CD14-positive monocyte (primary cell): Measurements from ENCODE around the gene ZKSCAN7. TPM values are rescaled to one million over a fixed set of nuclear protein-coding genes. Genes with fewer than 3 reads are reported as not detected.
A peak's percentile ranks its signal among the peaks of the same experiment; 100 is the strongest.

Experiments
- DNase-seq, 3 donors: peaks; one replicate each; pipeline ENCODE4 v3.0.0-alpha.2; 2011 to 2022
- H2AFZ ChIP-seq: 2 replicates; pipeline ENCODE4 v1.6.0; 2012; ENCODE audit warnings: mild to moderate bottlenecking, low read depth, low read length, inconsistent platforms; ENCODE audit not compliant: insufficient read depth, poor library complexity, severe bottlenecking
- H3K27ac ChIP-seq, 2 donors: 1 replicate in 1 of 2; 2 replicates in 1 of 2; pipeline ENCODE4 v1.5.1; 2012 to 2013; ENCODE audit warnings: low read length in 2 of 2, control low read depth in 1 of 2, inconsistent platforms in 1 of 2, low read depth in 1 of 2, mild to moderate bottlenecking in 1 of 2
- H3K27me3 ChIP-seq, 2 donors: one replicate each; pipeline versions ENCODE4 v1.6.0 to v1.6.1; 2011 to 2013; ENCODE audit warnings: low read length in 2 of 2; ENCODE audit not compliant: control insufficient read depth in 2 of 2, insufficient read depth in 2 of 2
- H3K36me3 ChIP-seq, 2 donors: replicated peaks in 1 of 2; 1 replicate in 1 of 2; 2 replicates in 1 of 2; pipeline versions ENCODE4 v1.5.1 to v1.6.1; 2012 to 2013; ENCODE audit warnings: low read length in 2 of 2, control low read depth in 1 of 2, inconsistent platforms in 1 of 2, mild to moderate bottlenecking in 1 of 2; ENCODE audit not compliant: insufficient read depth in 2 of 2, control insufficient read depth in 1 of 2
- H3K4me1 ChIP-seq, 2 donors: 1 replicate in 1 of 2; 2 replicates in 1 of 2; pipeline versions ENCODE4 v1.5.1 to v1.6.1; 2012 to 2013; ENCODE audit warnings: low read length in 2 of 2, control low read depth in 1 of 2, inconsistent platforms in 1 of 2, mild to moderate bottlenecking in 1 of 2, moderate library complexity in 1 of 2; ENCODE audit not compliant: insufficient read depth in 2 of 2, control insufficient read depth in 1 of 2
- H3K4me2 ChIP-seq: replicated peaks from 2 replicates; pipeline ENCODE3; 2012; ENCODE audit warnings: low read length, moderate library complexity, mild to moderate bottlenecking; ENCODE audit not compliant: poor library complexity, severe bottlenecking; ENCODE audit errors: extremely low read depth
- H3K4me3 ChIP-seq, 3 experiments: fragments of 200-600 bp in 1 of 3; sonication (generic) in 1 of 3; replicated peaks in 1 of 3; 1 replicate in 2 of 3; 2 replicates in 1 of 3; pipeline ENCODE4 v1.5.1; 2011 to 2013; ENCODE audit warnings: low read length in 3 of 3, mild to moderate bottlenecking in 3 of 3, control low read depth in 2 of 3, low read depth in 2 of 3, inconsistent platforms in 1 of 3, moderate library complexity in 1 of 3
- H3K79me2 ChIP-seq: 2 replicates; pipeline ENCODE4 v1.6.0; 2012; ENCODE audit warnings: mild to moderate bottlenecking, control low read depth, inconsistent platforms, low read length, moderate library complexity; ENCODE audit not compliant: insufficient read depth
- H3K9ac ChIP-seq: 2 replicates; pipeline ENCODE4 v1.6.0; 2017; ENCODE audit warnings: low read length, mild to moderate bottlenecking; ENCODE audit not compliant: insufficient read depth, poor library complexity, severe bottlenecking
- H3K9me3 ChIP-seq, 2 donors: replicated peaks in 1 of 2; 1 replicate in 1 of 2; 2 replicates in 1 of 2; pipeline versions ENCODE4 v1.5.1 to v1.6.1; 2012 to 2013; ENCODE audit warnings: low read length in 2 of 2, control low read depth in 1 of 2; ENCODE audit not compliant: control insufficient read depth in 1 of 2, insufficient read depth in 1 of 2
- H4K20me1 ChIP-seq: 2 replicates; pipeline ENCODE4 v1.6.0; 2012; ENCODE audit warnings: mild to moderate bottlenecking, low read length, control low read depth, moderate library complexity; ENCODE audit not compliant: insufficient read depth
- H3K27ac Mint-ChIP-seq, 7 donors: one replicate each; pipeline ENCODE4 v1.8.0; 2020; ENCODE audit warnings: mild to moderate bottlenecking in 7 of 7, mixed read lengths in 7 of 7, moderate library complexity in 6 of 7, inconsistent platforms in 2 of 7
- H3K27me3 Mint-ChIP-seq, 3 donors: one replicate each; pipeline ENCODE4 v1.8.0; 2021 to 2022; ENCODE audit warnings: low read depth in 3 of 3, mild to moderate bottlenecking in 3 of 3, mixed read lengths in 3 of 3, moderate library complexity in 3 of 3, inconsistent platforms in 1 of 3
- H3K36me3 Mint-ChIP-seq, 2 donors: one replicate each; pipeline ENCODE4 v1.8.0; 2020; ENCODE audit warnings: mixed read lengths in 2 of 2, inconsistent platforms in 1 of 2, mild to moderate bottlenecking in 1 of 2
- H3K4me1 Mint-ChIP-seq: one replicate; pipeline ENCODE4 v1.8.0; 2020; ENCODE audit warnings: mild to moderate bottlenecking, mixed read lengths
- H3K4me3 Mint-ChIP-seq, 2 donors: one replicate each; pipeline ENCODE4 v1.8.0; 2020; ENCODE audit warnings: mild to moderate bottlenecking in 2 of 2, mixed read lengths in 2 of 2, moderate library complexity in 1 of 2
- H3K9me3 Mint-ChIP-seq, 7 donors: one replicate each; pipeline ENCODE4 v1.8.0; 2020 to 2022; ENCODE audit warnings: mixed read lengths in 7 of 7, mild to moderate bottlenecking in 6 of 7, moderate library complexity in 6 of 7, inconsistent platforms in 2 of 7
- WGBS: methylation state at CpG from one replicate; pipeline ENCODE4 v1.1.5; 2013; ENCODE audit warnings: missing lambda C conversion rate; ENCODE audit not compliant: insufficient coverage; 5-methylcytosine and 5-hydroxymethylcytosine counted together
- intact Hi-C, 2 donors: fragments of 100-400 bp; cut with micrococcal nuclease; formaldehyde crosslinking; loops; one replicate each; pipeline versions ENCODE4 v1.15.0 to v1.15.1; 2023
- polyA minus RNA-seq: library from RNA; depleted of rRNA, polyadenylated mRNA; stranded (reverse); fragments of >200 nt; gene quantifications from 2 replicates; pipeline ENCODE4 v1.2.3, GENCODE V29; 2012
- polyA plus RNA-seq, 3 donors: library from polyadenylated mRNA; depleted of rRNA in 1 of 3; unstranded in 2 of 3; stranded (reverse) in 1 of 3; fragments of 300-500 nt in 2 of 3; fragments of >200 nt in 1 of 3; fragmentation: Illumina TruSeq in 2 of 3; gene quantifications; 1 replicate in 2 of 3; 2 replicates in 1 of 3; pipeline ENCODE4 v1.2.3, GENCODE V29; 2012 to 2021
- total RNA-seq, 12 experiments: library from RNA in 1 of 12; stranded (reverse) in 1 of 12; fragments of 120-200 nt in 1 of 12; gene quantifications; one replicate each; pipeline ENCODE4 v1.2.4 and lab custom pipeline; 2013 to 2026; ENCODE audit warnings: mixed read lengths in 6 of 12, inconsistent platforms in 1 of 12
- TF ChIP-seq, protein P1 (sequence below): fragments of 200-600 bp; IDR thresholded peaks from one replicate; pipeline ENCODE4 v1.8.0; 2022; ENCODE audit warnings: antibody characterized with exemption, mild to moderate bottlenecking

Gene ZKSCAN7
- 2.2 TPM for total RNA-seq (2013)
- polyA plus RNA-seq (under 1 TPM; 0.29 to 0.51 (median 0.48) TPM), polyA minus RNA-seq (0.97 and 1.2 TPM in 2 replicates), total RNA-seq (lab: John Stamatoyannopoulos, UW) (0 to 3.2 (median 0.39) reads per million in 11 experiments)

DNA sequence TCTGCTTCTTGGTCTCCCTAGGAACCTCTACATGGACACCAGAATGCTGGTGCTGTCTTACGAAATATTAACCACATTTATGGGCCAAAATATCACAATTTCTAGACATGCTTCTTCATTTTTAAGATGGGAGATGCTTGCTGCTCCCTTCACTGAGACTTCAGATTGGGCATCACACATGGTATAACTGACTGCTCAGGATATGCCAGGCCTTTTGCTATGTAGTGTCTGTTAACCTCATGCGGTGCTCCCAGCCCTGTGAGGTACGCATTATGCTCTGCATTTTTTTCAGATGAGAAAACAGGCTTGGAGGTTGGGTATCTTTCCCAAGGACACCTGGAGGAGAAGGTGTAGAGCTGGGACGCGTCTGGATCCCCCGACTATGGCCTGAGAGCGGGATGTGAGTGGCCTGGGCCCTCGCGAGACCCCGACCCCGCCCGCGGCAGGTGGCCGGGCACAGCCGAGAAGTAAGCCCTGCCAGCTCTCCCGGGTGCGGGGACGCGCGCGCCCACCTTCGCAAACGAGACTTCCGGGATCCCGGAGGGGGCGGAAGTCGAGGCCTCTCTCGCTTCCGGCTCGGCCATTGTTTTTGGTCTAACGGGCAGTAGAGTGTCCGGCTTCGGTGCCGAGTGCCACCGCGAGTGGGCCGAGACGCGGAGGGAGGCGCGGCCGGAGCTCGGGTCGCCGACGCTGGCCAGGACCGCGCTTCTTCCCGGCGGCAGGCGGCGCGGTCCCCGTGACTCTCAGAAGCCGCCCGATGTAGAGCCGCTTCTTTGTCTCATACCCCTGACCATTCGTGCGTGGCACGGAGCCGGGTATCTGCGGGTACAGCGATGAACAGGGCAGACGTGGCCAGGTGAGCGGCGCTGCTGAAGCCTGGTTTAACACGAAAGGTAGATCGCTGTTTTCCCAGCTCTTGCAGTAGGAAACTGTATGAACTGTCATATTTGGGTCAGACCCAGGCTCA lies at the start of gene ZKSCAN7:
TSS of gene ZKSCAN7 (plus strand) at position 568 of the 967 bp plus-strand sequence. CDS start 1,855 bp downstream, outside the sequence.
- no peaks in the 10 kb centered on the region for H3K27me3 ChIP-seq
- peak within 1 kb of the TSS in 1 of 2 donors; percentile 37 for H3K27ac ChIP-seq
- peaks cover 23 to 53% (median 40%) of the 10 kb centered on the region in 7 donors for H3K9me3 Mint-ChIP-seq
- peak within 1 kb of the TSS; percentile 74 to 95 (median 77) for H3K4me3 ChIP-seq
- H3K4me1 ChIP-seq: peaks cover 8% of the 10 kb centered on the region in 2 donors
- H3K79me2 ChIP-seq: no peaks in the 10 kb centered on the region
- peak within 1 kb of the TSS; percentile 64 for H3K9ac ChIP-seq
- H4K20me1 ChIP-seq: no peaks in the 10 kb centered on the region
- peaks cover 10 to 11% of the 10 kb centered on the region in 2 donors for H3K36me3 Mint-ChIP-seq
- H3K27me3 Mint-ChIP-seq: peaks cover 7 to 12% (median 8%) of the 10 kb centered on the region in 3 donors
- H3K4me3 Mint-ChIP-seq: peak within 1 kb of the TSS; percentile 94 to 97
- 7% methylated on average over 67 of the region's 68 CpGs for WGBS
- TF ChIP-seq, protein P1, sequence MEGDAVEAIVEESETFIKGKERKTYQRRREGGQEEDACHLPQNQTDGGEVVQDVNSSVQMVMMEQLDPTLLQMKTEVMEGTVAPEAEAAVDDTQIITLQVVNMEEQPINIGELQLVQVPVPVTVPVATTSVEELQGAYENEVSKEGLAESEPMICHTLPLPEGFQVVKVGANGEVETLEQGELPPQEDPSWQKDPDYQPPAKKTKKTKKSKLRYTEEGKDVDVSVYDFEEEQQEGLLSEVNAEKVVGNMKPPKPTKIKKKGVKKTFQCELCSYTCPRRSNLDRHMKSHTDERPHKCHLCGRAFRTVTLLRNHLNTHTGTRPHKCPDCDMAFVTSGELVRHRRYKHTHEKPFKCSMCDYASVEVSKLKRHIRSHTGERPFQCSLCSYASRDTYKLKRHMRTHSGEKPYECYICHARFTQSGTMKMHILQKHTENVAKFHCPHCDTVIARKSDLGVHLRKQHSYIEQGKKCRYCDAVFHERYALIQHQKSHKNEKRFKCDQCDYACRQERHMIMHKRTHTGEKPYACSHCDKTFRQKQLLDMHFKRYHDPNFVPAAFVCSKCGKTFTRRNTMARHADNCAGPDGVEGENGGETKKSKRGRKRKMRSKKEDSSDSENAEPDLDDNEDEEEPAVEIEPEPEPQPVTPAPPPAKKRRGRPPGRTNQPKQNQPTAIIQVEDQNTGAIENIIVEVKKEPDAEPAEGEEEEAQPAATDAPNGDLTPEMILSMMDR: no peak
- intact Hi-C loops: no loop called here
- peaks cover 12 to 29% of the 10 kb centered on the region in 2 donors for H3K9me3 ChIP-seq
- peak; percentile 25 to 44 (median 41) for DNase-seq
- peak within 1 kb of the TSS in 5 of 7 donors; percentile 21 to 80 (median 54) for H3K27ac Mint-ChIP-seq
- H3K36me3 ChIP-seq: no peaks in the 10 kb centered on the region
- H3K4me2 ChIP-seq: peak within 1 kb of the TSS; percentile 94
- peak within 1 kb of the TSS; percentile 96 for H2AFZ ChIP-seq
- peaks cover 15% of the 10 kb centered on the region for H3K4me1 Mint-ChIP-seq

DNA sequence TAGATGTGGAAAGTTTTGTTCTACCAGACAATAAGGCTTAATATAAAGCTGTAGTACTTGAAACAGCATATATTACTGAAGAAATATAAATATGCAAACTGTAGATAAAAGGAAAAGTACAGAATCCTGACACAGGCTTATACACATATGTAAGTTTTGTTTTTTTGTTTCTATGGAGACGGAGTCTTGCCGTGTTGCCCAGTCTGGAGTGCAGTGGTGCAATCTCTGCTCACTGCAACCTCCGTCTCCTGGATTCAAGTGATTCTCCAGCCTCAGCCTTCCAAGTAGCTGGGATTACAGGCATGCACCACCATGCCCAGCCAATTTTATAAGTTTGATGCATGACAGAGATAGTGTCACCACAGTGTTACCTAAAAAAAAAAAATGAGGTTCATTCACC lies 48.4 kb upstream of the ZKSCAN7 start:
- Mint-ChIP-seq H3K4me3 (no peak overlapping the region), H3K9me3 (peaks cover 29 to 46% (median 38%) of the 10 kb centered on the region in 7 donors), H3K4me1 (peaks cover 23% of the 10 kb centered on the region), H3K27ac (no peak overlapping the region), H3K36me3 (peaks cover 30 to 51% of the 10 kb centered on the region in 2 donors), H3K27me3 (peaks cover 0 to 5% (median 0%) of the 10 kb centered on the region in 3 donors)
- H3K4me3 ChIP-seq: no peak overlapping the region
- peaks cover 69% of the 10 kb centered on the region for H3K79me2 ChIP-seq
- intact Hi-C loops: no loop called here
- H3K9ac ChIP-seq: no peak overlapping the region
- TF ChIP-seq, protein P1: no peak
- H3K4me1 ChIP-seq: peaks cover 16% of the 10 kb centered on the region in 2 donors
- peaks cover 4% of the 10 kb centered on the region for H4K20me1 ChIP-seq
- peaks cover 33 to 47% of the 10 kb centered on the region in 2 donors for H3K9me3 ChIP-seq
- no peak overlapping the region for H3K27ac ChIP-seq
- no peak overlapping the region for H3K4me2 ChIP-seq
- no peaks in the 10 kb centered on the region for H3K27me3 ChIP-seq
- WGBS: 100% methylated on average over 1 of the region's 3 CpGs
- no peak for DNase-seq
- H2AFZ ChIP-seq: no peak overlapping the region
- H3K36me3 ChIP-seq: peaks cover 11 to 37% of the 10 kb centered on the region in 2 donors
